Body of pancreas (tissue), 4 donors: ENCODE measurements around the gene HS3ST4.

Source experiments
- POLR2A ChIP-seq, 3 donors: fragments of 450-650 bp; IDR thresholded peaks; one replicate each; pipeline ENCODE4 v1.6.1; 2016; ENCODE audit warnings: antibody characterized with exemption in 3 of 3, mild to moderate bottlenecking in 2 of 3
- TF ChIP-seq, protein P1 (sequence below), 7 experiments: fragments of 450-650 bp in 4 of 7; fragments of 200-600 bp in 3 of 7; sonication (generic) in 3 of 7; IDR thresholded peaks; one replicate each; pipeline ENCODE4 v1.5.1; 2016 to 2019; ENCODE audit warnings: antibody characterized with exemption in 7 of 7

DNA sequence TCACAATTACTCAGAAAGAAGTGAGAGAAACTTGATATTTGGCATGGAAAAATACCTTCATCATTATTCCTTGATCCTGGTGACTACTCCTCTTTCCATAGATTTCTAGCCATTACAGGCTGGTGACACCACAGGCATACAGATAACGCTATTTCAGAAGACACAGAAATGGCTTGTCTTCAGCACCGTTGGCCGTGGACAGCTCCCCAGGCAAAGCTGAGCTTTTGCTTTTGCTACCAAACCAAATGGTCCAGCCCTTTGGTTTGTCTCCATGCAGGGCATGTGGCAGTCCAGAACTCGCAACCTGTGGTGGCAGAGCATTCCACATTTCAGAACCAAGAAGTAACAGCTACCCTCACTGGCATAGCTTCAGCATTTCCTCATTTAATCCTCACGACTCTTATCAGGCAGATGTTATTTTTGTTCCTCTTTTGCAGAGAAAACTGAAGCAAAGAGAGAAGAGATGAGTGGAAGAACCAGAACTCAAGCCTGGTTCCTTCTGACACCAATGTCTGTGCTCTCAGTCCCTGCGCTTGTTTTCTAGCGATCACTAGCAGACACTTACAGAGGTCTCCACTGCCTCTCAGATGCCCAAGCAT is 55.5 kb downstream of the HS3ST4 start:
- TF ChIP-seq, protein P1, sequence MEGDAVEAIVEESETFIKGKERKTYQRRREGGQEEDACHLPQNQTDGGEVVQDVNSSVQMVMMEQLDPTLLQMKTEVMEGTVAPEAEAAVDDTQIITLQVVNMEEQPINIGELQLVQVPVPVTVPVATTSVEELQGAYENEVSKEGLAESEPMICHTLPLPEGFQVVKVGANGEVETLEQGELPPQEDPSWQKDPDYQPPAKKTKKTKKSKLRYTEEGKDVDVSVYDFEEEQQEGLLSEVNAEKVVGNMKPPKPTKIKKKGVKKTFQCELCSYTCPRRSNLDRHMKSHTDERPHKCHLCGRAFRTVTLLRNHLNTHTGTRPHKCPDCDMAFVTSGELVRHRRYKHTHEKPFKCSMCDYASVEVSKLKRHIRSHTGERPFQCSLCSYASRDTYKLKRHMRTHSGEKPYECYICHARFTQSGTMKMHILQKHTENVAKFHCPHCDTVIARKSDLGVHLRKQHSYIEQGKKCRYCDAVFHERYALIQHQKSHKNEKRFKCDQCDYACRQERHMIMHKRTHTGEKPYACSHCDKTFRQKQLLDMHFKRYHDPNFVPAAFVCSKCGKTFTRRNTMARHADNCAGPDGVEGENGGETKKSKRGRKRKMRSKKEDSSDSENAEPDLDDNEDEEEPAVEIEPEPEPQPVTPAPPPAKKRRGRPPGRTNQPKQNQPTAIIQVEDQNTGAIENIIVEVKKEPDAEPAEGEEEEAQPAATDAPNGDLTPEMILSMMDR (IDR thresholded peaks at IDR 0.05): no peak
- TF ChIP-seq POLR2A (IDR thresholded peaks at IDR 0.05): no peak
